HG03064 (cell line): Measurements from ENCODE around the gene LHCGR.
A peak's percentile ranks its signal among the peaks of the same experiment; 100 is the strongest.
"Not testable (repeated sequence)": the region's sequence is repeated elsewhere in the genome, so short reads cannot be mapped to it uniquely, and the experiment has no call there.

Experiments used
- ATAC-seq: cut with Tn5 transposase; IDR thresholded peaks from one replicate; pipeline ENCODE4 v1.9.1; 2021; ENCODE audit warnings: low read depth; ENCODE audit not compliant: unreplicated experiment

Gene LHCGR

GRCh38 chr2:48713647-48714046, 41.9 kb downstream of the LHCGR start:
- no peak for ATAC-seq

GRCh38 chr2:48712151-48712550, 43.4 kb downstream of the LHCGR start:
- ATAC-seq: no peak

GRCh38 chr2:48711343-48711742, 44.2 kb downstream of the LHCGR start:
- no peak for ATAC-seq

GRCh38 chr2:48709096-48710034, 46.2 kb downstream of the LHCGR start:
- no peak for ATAC-seq

GRCh38 chr2:48707466-48707865, 48.1 kb downstream of the LHCGR start:
- ATAC-seq: no peak

- ATAC-seq: not testable (repeated sequence)
Measured at GRCh38 chr2:48703621-48704020, 51.9 kb downstream of the LHCGR start.

GRCh38 chr2:48699348-48699930, 56.1 kb downstream of the LHCGR start:
- ATAC-seq: no peak

- ATAC-seq: no peak
Measured at GRCh38 chr2:48696881-48697280, 58.6 kb downstream of the LHCGR start.

GRCh38 chr2:48695991-48696390, 59.5 kb downstream of the LHCGR start:
- ATAC-seq: no peak

GRCh38 chr2:48694149-48694548, 61.4 kb downstream of the LHCGR start:
- ATAC-seq: no peak

GRCh38 chr2:48693645-48694044, 61.9 kb downstream of the LHCGR start:
- ATAC-seq: no peak

GRCh38 chr2:48693066-48693465, 62.5 kb downstream of the LHCGR start:
- no peak for ATAC-seq

- no peak for ATAC-seq
Measured at GRCh38 chr2:48691935-48692691, 63.4 kb downstream of the LHCGR start.

- ATAC-seq: no peak
Measured at GRCh38 chr2:48685126-48685525, 70.4 kb downstream of the LHCGR start.

GRCh38 chr2:48677450-48677849, 78.1 kb downstream of the LHCGR start:
- no peak for ATAC-seq

- no peak for ATAC-seq
Measured at GRCh38 chr2:48674933-48675332, 80.6 kb downstream of the LHCGR start.

GRCh38 chr2:48673581-48673980, 81.9 kb downstream of the LHCGR start:
- ATAC-seq: no peak

GRCh38 chr2:48668992-48669391, 86.5 kb downstream of the LHCGR start:
- peak; percentile 62 for ATAC-seq

GRCh38 chr2:48651158-48651790, 104.2 kb downstream of the LHCGR start:
- no peak for ATAC-seq

GRCh38 chr2:48638261-48638660, 117.3 kb downstream of the LHCGR start:
- ATAC-seq: no peak
